HG03280 (cell line): ENCODE measurements around the gene CCDC88A.
"Not testable (repeated sequence)": the region's sequence is repeated elsewhere in the genome, so short reads cannot be mapped to it uniquely, and the experiment has no call there.

Experiments used
- ATAC-seq: cut with Tn5 transposase; IDR thresholded peaks from one replicate; pipeline ENCODE4 v1.9.1; 2021; ENCODE audit warnings: mild to moderate bottlenecking, moderate library complexity; ENCODE audit not compliant: unreplicated experiment

The CCDC88A gene

GRCh38 chr2:55327470-55328230, 92.0 kb downstream of the CCDC88A start:
- no peak for ATAC-seq

DNA sequence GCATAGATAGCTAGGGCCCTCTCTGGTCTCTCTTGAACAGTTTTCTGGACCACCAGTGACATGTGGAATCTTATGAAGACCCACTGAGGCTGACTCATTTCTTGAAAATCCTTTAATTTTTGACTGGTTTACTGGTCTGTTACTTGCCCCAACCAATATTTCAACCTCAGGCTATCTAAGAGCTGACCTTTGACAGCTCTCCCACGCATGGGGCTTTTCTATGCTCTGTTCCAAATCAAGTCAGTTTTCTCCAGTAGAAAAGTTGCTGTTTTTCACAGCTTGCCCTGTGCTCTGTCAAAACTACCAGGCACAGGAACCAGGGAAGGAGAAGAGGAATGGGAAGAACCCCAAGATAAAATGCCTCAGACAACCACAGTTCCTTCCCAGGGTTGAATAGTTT, 104.7 kb downstream of the CCDC88A start:
- no peak for ATAC-seq

GRCh38 chr2:55311444-55311870, 108.2 kb downstream of the CCDC88A start:
- peak; percentile 81 for ATAC-seq

- ATAC-seq, result no peak
Measured at GRCh38 chr2:55309446-55309845, 110.2 kb downstream of the CCDC88A start.

GRCh38 chr2:55302241-55302640, 117.4 kb downstream of the CCDC88A start:
- ATAC-seq, result no peak

DNA sequence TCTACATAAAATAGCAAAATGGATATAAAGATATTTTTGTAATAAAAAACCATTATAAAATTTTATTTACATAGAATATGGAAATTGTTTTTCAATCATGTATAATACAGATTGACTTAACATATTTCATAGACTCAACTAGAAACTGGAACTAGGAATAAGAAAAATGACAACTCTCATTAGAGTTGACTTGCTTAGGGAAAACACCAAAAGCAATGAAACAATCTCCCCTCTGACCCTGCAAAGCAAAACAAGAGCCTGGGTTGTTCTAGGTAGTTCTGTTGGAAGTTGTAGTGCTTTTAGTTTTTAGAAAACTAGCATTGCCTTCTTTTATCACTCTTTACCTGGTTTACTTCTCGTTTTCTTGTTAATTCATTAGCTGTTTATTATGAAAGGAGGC, 118.4 kb downstream of the CCDC88A start:
- no peak for ATAC-seq

DNA sequence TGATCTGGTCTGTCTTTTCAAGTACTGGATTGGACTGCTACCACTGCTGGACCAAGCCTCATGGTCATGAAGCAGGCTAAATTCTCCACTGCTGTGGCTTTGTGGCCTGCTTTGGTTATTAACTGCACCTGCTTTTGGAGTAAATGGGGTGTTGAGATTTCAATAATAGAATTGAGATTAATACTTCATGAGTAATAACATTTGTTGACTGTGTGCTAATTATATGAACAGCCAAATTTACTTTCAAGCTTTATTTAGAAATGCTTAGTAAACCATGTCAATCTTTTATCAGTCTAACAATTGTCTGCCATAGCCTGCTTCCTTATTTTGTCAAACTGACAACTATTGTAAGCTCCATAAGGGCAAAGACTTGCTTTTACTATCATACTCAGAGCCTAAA, 123.3 kb downstream of the CCDC88A start:
- ATAC-seq, result no peak

- no peak for ATAC-seq
Measured at GRCh38 chr2:55283083-55283482, 136.6 kb downstream of the CCDC88A start.

GRCh38 chr2:55282110-55282917, 137.3 kb downstream of the CCDC88A start:
- ATAC-seq, result peak; percentile 98

- not testable (repeated sequence) for ATAC-seq
Measured at GRCh38 chr2:55280851-55281546, 138.7 kb downstream of the CCDC88A start.

DNA sequence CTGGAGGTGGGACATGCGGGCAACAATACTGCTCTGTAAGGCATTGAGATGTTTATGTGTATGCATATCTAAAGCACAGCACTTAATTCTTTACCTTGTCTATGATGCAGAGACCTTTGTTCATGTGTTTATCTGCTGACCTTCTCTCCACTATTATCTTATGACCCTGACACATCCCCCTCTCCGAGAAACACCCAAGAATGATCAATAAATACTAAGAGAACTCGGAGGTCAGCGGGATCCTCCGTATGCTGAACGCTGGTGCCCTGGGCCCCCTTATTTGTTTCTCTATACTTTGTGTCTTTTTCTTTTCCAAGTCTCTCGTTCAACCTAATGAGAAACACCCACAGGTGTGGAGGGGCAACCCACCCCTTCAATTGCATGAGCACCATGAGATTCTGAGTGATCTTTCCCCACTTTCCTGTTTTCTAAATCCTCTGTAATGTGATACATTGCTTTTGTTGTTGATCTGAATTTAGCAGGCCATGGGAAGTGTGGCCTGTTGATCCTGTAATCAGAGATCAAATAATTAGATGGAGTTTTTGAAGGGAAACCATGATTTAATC, 139.7 kb downstream of the CCDC88A start:
- ATAC-seq, result not testable (repeated sequence)

GRCh38 chr2:55279214-55279835, 140.3 kb downstream of the CCDC88A start:
- ATAC-seq, result not testable (repeated sequence)

GRCh38 chr2:55277310-55277709, 142.3 kb downstream of the CCDC88A start:
- no peak for ATAC-seq

GRCh38 chr2:55274346-55274745, 145.3 kb downstream of the CCDC88A start:
- not testable (repeated sequence) for ATAC-seq

DNA sequence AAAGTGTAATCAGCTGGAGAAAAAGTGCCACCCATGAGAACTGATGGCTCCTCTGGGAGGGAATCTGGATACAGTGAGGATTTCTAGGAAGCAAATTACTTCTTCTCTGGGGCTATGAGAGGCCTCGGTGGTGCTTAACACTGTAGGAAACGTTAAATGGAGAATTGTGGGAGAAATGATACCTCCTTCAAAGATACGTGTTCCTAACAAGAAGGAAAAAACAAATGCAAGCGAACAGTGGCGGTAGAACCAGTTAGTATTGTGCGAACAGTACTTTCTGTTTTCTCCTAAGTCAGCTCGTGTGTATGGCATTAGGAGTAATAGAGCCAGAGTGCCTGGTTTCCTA, 150.0 kb downstream of the CCDC88A start:
- no peak for ATAC-seq

DNA sequence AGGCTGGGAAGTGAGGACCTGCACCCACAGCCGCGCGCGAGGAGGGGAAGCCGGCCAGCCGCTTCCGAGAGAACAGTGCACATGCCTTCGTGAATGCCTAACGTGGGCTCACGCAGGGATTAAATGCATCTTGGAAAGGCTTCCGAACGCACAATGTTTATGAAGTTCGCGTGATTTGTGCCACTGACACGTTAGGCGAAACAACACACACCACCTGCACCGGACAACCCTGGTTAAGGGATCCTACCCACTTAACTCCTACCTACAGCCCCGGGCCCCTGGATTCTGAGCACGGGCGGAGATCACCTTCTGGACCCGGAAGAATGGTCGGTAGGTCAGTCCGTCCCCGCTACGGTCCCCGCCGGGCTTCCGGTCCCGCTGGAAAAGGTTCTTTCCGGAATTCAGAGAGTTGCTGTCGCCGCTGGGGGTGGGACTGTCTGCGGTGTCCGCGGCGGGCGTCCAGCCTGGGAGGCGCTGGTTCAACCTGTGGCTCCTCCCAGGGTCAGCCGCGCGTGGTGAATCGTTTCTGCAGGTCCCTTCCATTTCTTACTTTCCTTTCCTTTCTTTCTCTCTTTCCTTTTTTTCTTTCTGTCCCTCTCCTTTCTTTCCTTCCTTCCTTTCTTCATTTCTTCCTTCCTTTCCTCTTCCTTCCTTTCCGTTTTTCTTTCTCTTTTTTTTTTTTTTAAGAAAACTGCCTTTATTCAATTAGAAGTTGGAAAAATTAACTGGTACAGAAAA, 150.6 kb downstream of the CCDC88A start, which contains the start of gene MTIF2:
Gene MTIF2, minus strand, starts transcription at position 325 of the 738 bp plus-strand sequence. CDS start 5,373 bp downstream, outside the sequence.
- ATAC-seq, result peak; percentile 98

DNA sequence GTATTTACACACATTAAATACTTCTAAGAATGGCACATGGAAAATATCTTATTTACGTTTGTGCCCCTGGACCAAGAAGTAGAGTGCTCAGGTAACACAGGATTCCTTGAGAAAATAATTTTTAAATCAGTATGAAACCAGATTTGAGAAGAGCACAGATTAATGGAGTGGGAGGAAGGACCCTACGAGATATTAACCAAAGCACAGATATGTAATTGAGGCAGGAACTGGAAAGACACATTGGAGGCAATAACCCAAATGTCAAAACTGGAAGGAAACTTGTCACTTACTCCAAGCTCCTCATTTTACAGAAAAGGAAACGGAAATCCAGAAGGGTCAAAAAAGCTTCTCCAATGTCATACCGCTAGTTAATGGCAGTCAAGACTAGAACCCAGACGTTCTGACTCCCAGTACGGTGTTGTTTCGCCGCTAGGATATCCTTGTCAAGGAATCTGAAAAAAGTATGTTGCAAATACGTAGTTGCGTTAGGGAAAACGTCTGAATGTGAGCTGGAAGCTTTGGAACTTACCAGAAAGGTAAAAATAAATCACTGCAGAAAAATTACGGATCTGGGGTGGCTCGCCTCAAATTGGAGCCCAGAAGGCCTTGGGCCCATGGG, 151.3 kb downstream of the CCDC88A start:
- no peak for ATAC-seq

DNA sequence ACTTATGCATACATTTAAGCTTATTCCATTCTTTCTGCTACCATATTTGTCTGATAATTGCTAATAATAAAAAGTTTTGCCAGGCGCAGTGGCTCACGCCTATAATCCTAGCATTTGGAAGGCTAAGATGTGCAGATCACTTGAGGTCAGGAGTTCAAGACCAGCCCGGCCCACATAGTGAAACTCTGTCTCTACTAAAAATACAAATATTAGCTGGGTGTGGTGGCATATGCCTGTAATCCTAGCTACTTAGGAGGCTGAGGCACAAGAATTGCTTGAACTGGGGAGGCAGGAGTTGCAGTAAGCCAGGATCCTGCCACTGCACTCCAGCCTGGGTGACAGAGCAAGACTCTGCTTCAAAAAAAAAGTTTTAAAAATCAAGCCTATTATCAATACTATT, 160.1 kb downstream of the CCDC88A start:
- ATAC-seq, result not testable (repeated sequence)

- ATAC-seq, result no peak
Measured at GRCh38 chr2:55252832-55253231, 166.8 kb downstream of the CCDC88A start.
